Glutamatergic neuron (in vitro differentiated cells): Measurements from ENCODE around the gene RSL1D1. TPM values are rescaled to one million over a fixed set of nuclear protein-coding genes. Genes with fewer than 3 reads are reported as not detected.

Source experiments
- DNase-seq: peaks from one replicate; pipeline ENCODE4 v3.0.0; 2022
- H3K27ac Mint-ChIP-seq: one replicate; pipeline ENCODE4 v1.8.0; 2020; ENCODE audit warnings: mild to moderate bottlenecking, mixed read lengths, inconsistent platforms; ENCODE audit not compliant: unreplicated experiment
- H3K27me3 Mint-ChIP-seq: one replicate; pipeline ENCODE4 v1.8.0; 2020; ENCODE audit warnings: mild to moderate bottlenecking, moderate library complexity, mixed read lengths, inconsistent platforms; ENCODE audit not compliant: unreplicated experiment
- H3K36me3 Mint-ChIP-seq: one replicate; pipeline ENCODE4 v1.8.0; 2020; ENCODE audit warnings: mild to moderate bottlenecking, mixed read lengths, inconsistent platforms; ENCODE audit not compliant: unreplicated experiment
- H3K4me1 Mint-ChIP-seq: one replicate; pipeline ENCODE4 v1.8.0; 2020; ENCODE audit warnings: mild to moderate bottlenecking, low read depth, mixed read lengths, inconsistent platforms; ENCODE audit not compliant: unreplicated experiment
- H3K4me3 Mint-ChIP-seq: one replicate; pipeline ENCODE4 v1.8.0; 2020; ENCODE audit warnings: mild to moderate bottlenecking, mixed read lengths, inconsistent platforms; ENCODE audit not compliant: unreplicated experiment
- H3K9me3 Mint-ChIP-seq: one replicate; pipeline ENCODE4 v1.8.0; 2020; ENCODE audit warnings: mild to moderate bottlenecking, moderate library complexity, mixed read lengths, inconsistent platforms; ENCODE audit not compliant: unreplicated experiment
- total RNA-seq: library from RNA; stranded (reverse); fragmentation: NEBNext Ultra II Directional; extraction: Animal tissue kit (Norgen Biotek cat#: 25700); gene quantifications from one replicate; pipeline ENCODE4 v1.2.1, GENCODE V29; 2021; ENCODE audit not compliant: unreplicated experiment
- TF ChIP-seq, protein P1 (sequence below): fragments of 200-600 bp; sonication (generic); IDR thresholded peaks from one replicate; pipeline ENCODE4 v1.5.0; 2021; ENCODE audit not compliant: partially characterized antibody, unreplicated experiment

Gene RSL1D1
- total RNA-seq, 1 donor from 2014 or later: 71.2 TPM

DNA sequence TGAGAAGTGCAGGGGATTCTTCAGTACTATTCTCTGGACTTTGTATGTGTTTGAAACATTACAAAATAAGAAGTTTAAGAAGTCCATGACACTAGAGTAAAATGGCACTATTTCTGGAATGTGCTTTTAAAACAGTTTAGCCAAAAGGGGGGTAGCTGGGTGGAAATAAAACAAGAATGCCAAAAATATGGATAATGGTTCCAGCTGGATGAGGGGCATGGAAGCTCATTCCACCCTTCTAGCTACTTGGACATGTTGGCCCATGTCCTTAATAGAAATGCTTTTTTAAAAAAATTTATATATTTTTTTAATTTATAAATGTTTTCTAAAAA lies 67.3 kb downstream of the RSL1D1 start:
- DNase-seq: no peak
- Mint-ChIP-seq H3K27ac (peak overlapping the region; percentile 96), H3K4me3 (no peak overlapping the region), H3K4me1 (peaks cover 39% of the 10 kb centered on the region), H3K36me3 (no peaks in the 10 kb centered on the region), H3K9me3 (peaks cover 6% of the 10 kb centered on the region), H3K27me3 (peaks cover 6% of the 10 kb centered on the region)
- TF ChIP-seq, protein P1, sequence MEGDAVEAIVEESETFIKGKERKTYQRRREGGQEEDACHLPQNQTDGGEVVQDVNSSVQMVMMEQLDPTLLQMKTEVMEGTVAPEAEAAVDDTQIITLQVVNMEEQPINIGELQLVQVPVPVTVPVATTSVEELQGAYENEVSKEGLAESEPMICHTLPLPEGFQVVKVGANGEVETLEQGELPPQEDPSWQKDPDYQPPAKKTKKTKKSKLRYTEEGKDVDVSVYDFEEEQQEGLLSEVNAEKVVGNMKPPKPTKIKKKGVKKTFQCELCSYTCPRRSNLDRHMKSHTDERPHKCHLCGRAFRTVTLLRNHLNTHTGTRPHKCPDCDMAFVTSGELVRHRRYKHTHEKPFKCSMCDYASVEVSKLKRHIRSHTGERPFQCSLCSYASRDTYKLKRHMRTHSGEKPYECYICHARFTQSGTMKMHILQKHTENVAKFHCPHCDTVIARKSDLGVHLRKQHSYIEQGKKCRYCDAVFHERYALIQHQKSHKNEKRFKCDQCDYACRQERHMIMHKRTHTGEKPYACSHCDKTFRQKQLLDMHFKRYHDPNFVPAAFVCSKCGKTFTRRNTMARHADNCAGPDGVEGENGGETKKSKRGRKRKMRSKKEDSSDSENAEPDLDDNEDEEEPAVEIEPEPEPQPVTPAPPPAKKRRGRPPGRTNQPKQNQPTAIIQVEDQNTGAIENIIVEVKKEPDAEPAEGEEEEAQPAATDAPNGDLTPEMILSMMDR: no peak

Other genes with a start within 250 kb of the RSL1D1 start
- 491 TPM for gene SNN, start 183.1 kb downstream of the RSL1D1 start, total RNA-seq
- gene TXNDC11, start 108.7 kb downstream of the RSL1D1 start, total RNA-seq: 18.4 TPM
- 87.7 TPM for gene ZC3H7A, start 54.3 kb downstream of the RSL1D1 start, total RNA-seq
- gene GSPT1, start 64.4 kb upstream of the RSL1D1 start, total RNA-seq: 117 TPM
- 14.4 TPM for gene NPIPB2, start 90.5 kb upstream of the RSL1D1 start, total RNA-seq
- not detected for gene TNFRSF17, start 113.7 kb upstream of the RSL1D1 start, total RNA-seq
- 59.3 TPM for gene SNX29, start 125.2 kb upstream of the RSL1D1 start, total RNA-seq